HepG2 (cell line): ENCODE measurements around the gene SYNGR2. TPM values are rescaled to one million over a fixed set of nuclear protein-coding genes. Genes with fewer than 3 reads are reported as not detected.

ENCODE experiments used
- ATAC-seq: fragments of 200-7000 bp; cut with Tn5 transposase; 3 replicates; pipeline ENCODE4 v1.9.1; 2020; ENCODE audit warnings: mild to moderate bottlenecking, moderate library complexity
- BruUV-seq: library from RNA; stranded (reverse); fragments of 400-500 nt; replicated peaks from 2 replicates; lab custom pipeline; 2021; lab: Mats Ljungman, UMichigan
- CTCF ChIA-PET: fragments of 300-600 bp; formaldehyde crosslinking; extraction: SDS; loops from one replicate; lab custom pipeline; 2021; ENCODE audit warnings: low total read pairs, inconsistent platforms, low intra/inter-chr PET ratio; lab: Yijun Ruan, JAX
- POLR2A ChIA-PET: fragments of 350-600 bp; sonication (Branson Sonifier 250); formaldehyde crosslinking; loops from one replicate; lab custom pipeline; 2020; ENCODE audit warnings: antibody characterized with exemption, inconsistent platforms; lab: Yijun Ruan, JAX
- DNase-seq: peaks from one replicate; pipeline ENCODE4 v3.0.0-alpha.2; 2015; ENCODE audit warnings: low spot score
- FAIRE-seq: peaks from 3 replicates; lab custom pipeline; 2011; peaks lifted over from hg19 to GRCh38; lab: Jason Lieb, UNC
- H2AFZ ChIP-seq: one replicate; pipeline ENCODE4 v1.6.1; 2011; ENCODE audit warnings: low read length, inconsistent platforms
- H3K27ac ChIP-seq: fragments of 300-600 bp; 3 replicates; pipeline ENCODE4 v1.8.0; 2011; ENCODE audit warnings: mixed run types, mild to moderate bottlenecking, mixed read lengths, low read length, inconsistent platforms; ENCODE audit not compliant: insufficient read depth; ENCODE audit errors: extremely low read length
- H3K27me3 ChIP-seq, 2 experiments: fragments of 200-600 bp in 1 of 2; 2 replicates in 1 of 2; 3 replicates in 1 of 2; pipeline versions ENCODE4 v1.6.0 to v1.8.0; 2011; ENCODE audit warnings: low read length in 2 of 2, mild to moderate bottlenecking in 2 of 2, moderate library complexity in 2 of 2, inconsistent platforms in 1 of 2; ENCODE audit not compliant: insufficient read depth in 2 of 2, control insufficient read depth in 1 of 2
- H3K36me3 ChIP-seq, 2 experiments: fragments of 200-600 bp in 1 of 2; replicated peaks in 1 of 2; 2 replicates in 1 of 2; 3 replicates in 1 of 2; pipeline versions ENCODE4 v1.5.1 to v1.8.0; 2011; ENCODE audit warnings: low read length in 2 of 2, inconsistent platforms in 1 of 2; ENCODE audit not compliant: insufficient read depth in 2 of 2, control insufficient read depth in 1 of 2
- H3K4me1 ChIP-seq: 2 replicates; pipeline ENCODE4 v1.5.1; 2012; ENCODE audit warnings: low read length, inconsistent platforms; ENCODE audit not compliant: insufficient read depth
- H3K4me2 ChIP-seq: 2 replicates; pipeline ENCODE4 v1.6.0; 2011; ENCODE audit warnings: low read depth, low read length, inconsistent platforms
- H3K4me3 ChIP-seq, 3 experiments: fragments of 200-600 bp in 1 of 3; sonication (generic), shearing (Covaris generic) in 1 of 3; replicated peaks in 1 of 3; 2 replicates each; pipeline ENCODE4 v1.5.1; 2011 to 2016; ENCODE audit warnings: low read length in 3 of 3, inconsistent platforms in 2 of 3, low read depth in 2 of 3, mild to moderate bottlenecking in 2 of 3, control low read depth in 1 of 3, mixed read lengths in 1 of 3; ENCODE audit not compliant: insufficient read depth in 1 of 3
- H3K79me2 ChIP-seq: one replicate; pipeline ENCODE4 v1.6.1; 2011; ENCODE audit warnings: low read length, inconsistent platforms; ENCODE audit not compliant: insufficient read depth
- H3K9ac ChIP-seq: 2 replicates; pipeline ENCODE4 v1.6.0; 2011; ENCODE audit warnings: mild to moderate bottlenecking, low read depth, low read length, inconsistent platforms; ENCODE audit not compliant: insufficient read depth
- H3K9me3 ChIP-seq: 2 replicates; pipeline ENCODE4 v1.5.1; 2012; ENCODE audit warnings: mild to moderate bottlenecking, low read length
- H4K20me1 ChIP-seq: 2 replicates; pipeline ENCODE4 v1.6.0; 2011; ENCODE audit warnings: inconsistent platforms, mild to moderate bottlenecking, low read length, moderate library complexity; ENCODE audit not compliant: insufficient read depth
- ATF7 ChIP-seq, 2 experiments: fragments of 450-650 bp in 1 of 2; sonication (generic) in 1 of 2; formaldehyde crosslinking in 1 of 2; IDR thresholded peaks; 2 replicates each; pipeline versions ENCODE4 v1.4.0 to v1.6.1; 2016 to 2020; ENCODE audit warnings: antibody characterized with exemption in 1 of 2, mild to moderate bottlenecking in 1 of 2, missing genetic modification reagents in 1 of 2
- HNRNPL ChIP-seq: fragments of 200-400 bp; formaldehyde crosslinking; IDR thresholded peaks from 2 replicates; pipeline ENCODE4 v1.6.1; 2017; ENCODE audit warnings: mild to moderate bottlenecking, low read depth, low read length
- KAT7 ChIP-seq: IDR thresholded peaks from 2 replicates; pipeline ENCODE4 v1.6.1; 2018; ENCODE audit warnings: borderline replicate concordance, missing compliant biosample characterization
- NRL ChIP-seq: sonication (generic); formaldehyde crosslinking; IDR thresholded peaks from 2 replicates; pipeline ENCODE4 v1.5.0; 2020; ENCODE audit warnings: missing genetic modification reagents, mild to moderate bottlenecking, moderate library complexity, borderline replicate concordance
- SOX6 ChIP-seq, 2 experiments: fragments of 450-650 bp in 1 of 2; sonication (generic) in 1 of 2; formaldehyde crosslinking in 1 of 2; IDR thresholded peaks; 2 replicates each; pipeline versions ENCODE4 v1.4.0 to v1.6.1; 2017 to 2020; ENCODE audit warnings: antibody characterized with exemption in 1 of 2, mild to moderate bottlenecking in 1 of 2, missing genetic modification reagents in 1 of 2
- TBX2 ChIP-seq: sonication (generic); formaldehyde crosslinking; IDR thresholded peaks from 2 replicates; pipeline ENCODE4 v1.5.0; 2020; ENCODE audit warnings: missing genetic modification reagents, mild to moderate bottlenecking, borderline replicate concordance
- TGIF2 ChIP-seq: IDR thresholded peaks from 2 replicates; pipeline ENCODE4 v1.6.1; 2016; ENCODE audit warnings: control low read depth, missing compliant biosample characterization
- ZNF605 ChIP-seq: sonication (generic); formaldehyde crosslinking; IDR thresholded peaks from 2 replicates; pipeline ENCODE4 v1.8.0; 2022; ENCODE audit warnings: mild to moderate bottlenecking, missing genetic modification reagents
- ZNF629 ChIP-seq: sonication (generic); formaldehyde crosslinking; conservative IDR thresholded peaks from 2 replicates; pipeline ENCODE4 v1.5.0; 2020; ENCODE audit warnings: missing genetic modification reagents
- ZNF746 ChIP-seq: sonication (generic); formaldehyde crosslinking; IDR thresholded peaks from 2 replicates; pipeline ENCODE4 v1.8.0; 2022; ENCODE audit warnings: mild to moderate bottlenecking, missing genetic modification reagents
- ZNF788 ChIP-seq: sonication (generic); formaldehyde crosslinking; IDR thresholded peaks from 2 replicates; pipeline ENCODE4 v1.5.0; 2020; ENCODE audit warnings: mild to moderate bottlenecking, missing genetic modification reagents, borderline replicate concordance
- WGBS: methylation state at CpG from one replicate; pipeline ENCODE4 v1.1.6; 2017; ENCODE audit warnings: low lambda C conversion rate; 5-methylcytosine and 5-hydroxymethylcytosine counted together
- in situ Hi-C: cut with HindIII; loops from 2 replicates; pipeline ENCODE4 v1.10.0; 2017; ENCODE audit warnings: low pct_unique_long_range_greater_than_20kb; ENCODE audit not compliant: extremely low pct_ligation_motif_present
- intact Hi-C: fragments of 100-400 bp; cut with micrococcal nuclease; formaldehyde crosslinking; loops from one replicate; pipeline ENCODE4 v1.10.0; 2022; ENCODE audit not compliant: unreplicated experiment
- polyA plus RNA-seq, 8 experiments: library from polyadenylated mRNA; depleted of rRNA in 3 of 8; stranded (reverse) in 7 of 8; unstranded in 1 of 8; fragments of >200 nt; fragmentation: Illumina TruSeq in 4 of 8; extraction: Trizol in 4 of 8; gene quantifications; 2 replicates each; pipeline versions ENCODE4 v1.2.1 to v1.2.3, GENCODE V29; 2011 to 2016; ENCODE audit warnings: low read depth in 4 of 8, missing spikeins in 1 of 8, mixed read lengths in 1 of 8; ENCODE audit not compliant: insufficient read depth in 1 of 8
- total RNA-seq, 5 experiments: library from RNA; depleted of rRNA; stranded (reverse); fragments of >200 nt; fragmentation: Illumina TruSeq; extraction: Trizol; gene quantifications; 2 replicates each; pipeline ENCODE4 v1.2.3, GENCODE V29; 2016; ENCODE audit warnings: low read depth in 1 of 5
- TF ChIP-seq, protein P1 (sequence below): sonication (generic); formaldehyde crosslinking; IDR thresholded peaks from 2 replicates; pipeline ENCODE4 v1.8.0; 2022; ENCODE audit warnings: mild to moderate bottlenecking, missing genetic modification reagents
- TF ChIP-seq, protein P2 (sequence below): sonication (generic); formaldehyde crosslinking; IDR thresholded peaks from 2 replicates; pipeline ENCODE4; 2020; ENCODE audit warnings: missing genetic modification reagents, mild to moderate bottlenecking, borderline replicate concordance
- TF ChIP-seq, protein P3 (sequence below): IDR thresholded peaks from 2 replicates; pipeline ENCODE4 v1.6.1; 2016; ENCODE audit warnings: mild to moderate bottlenecking

Gene SYNGR2
- total and polyA plus RNA-seq, 2 of the 13 experiments (the other 11 are each of a cell fraction or from before 2014, with no cell fraction given), result 46.7 to 170 TPM

DNA sequence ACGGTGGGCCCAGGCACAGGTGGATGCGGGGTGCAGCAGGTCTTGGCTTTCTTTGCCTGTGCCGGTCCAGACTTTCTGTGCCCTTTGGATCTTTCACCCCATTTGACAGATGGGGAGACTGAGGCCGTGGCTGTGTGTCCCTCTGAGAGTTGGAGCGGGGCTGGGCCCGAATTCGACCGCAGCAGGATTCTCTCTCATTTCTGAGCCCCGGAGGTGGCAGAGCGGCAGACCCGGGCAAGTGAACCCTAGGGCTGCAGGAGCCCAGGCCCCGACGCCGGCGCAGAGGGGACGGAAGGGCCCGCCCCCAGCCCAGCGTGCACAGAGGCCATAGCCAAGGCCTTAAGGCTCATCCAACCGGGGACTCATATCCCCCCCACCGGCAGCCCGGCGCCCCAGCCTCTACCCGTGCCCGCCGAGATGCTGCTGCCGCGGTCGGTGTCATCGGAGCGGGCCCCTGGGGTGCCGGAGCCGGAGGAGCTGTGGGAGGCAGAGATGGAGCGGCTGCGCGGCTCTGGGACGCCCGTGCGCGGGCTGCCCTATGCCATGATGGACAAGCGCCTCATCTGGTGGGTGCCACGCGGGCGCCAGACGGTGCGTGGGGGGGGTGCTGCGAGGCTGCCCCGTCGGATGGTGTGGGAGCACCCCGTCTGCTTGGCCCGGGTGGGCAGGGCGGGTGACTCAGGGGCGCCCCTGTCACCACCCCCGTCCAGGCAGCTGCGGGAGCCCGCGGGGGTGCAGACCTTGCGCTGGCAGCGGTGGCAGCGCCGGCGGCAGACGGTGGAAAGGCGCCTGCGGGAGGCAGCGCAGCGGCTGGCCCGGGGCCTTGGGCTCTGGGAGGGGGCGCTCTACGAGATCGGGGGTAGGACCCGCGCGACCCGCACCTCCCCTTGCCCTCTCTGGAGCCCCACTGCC, 37.0 kb upstream of the SYNGR2 start (continued):
- TF ChIP-seq ATF7 (IDR thresholded peaks at IDR 0.05) (no peak), ATF7 (CRISPR knock-in tag; IDR thresholded peaks at IDR 0.05) (0 out of 2 replicates have a peak, but pooled peaks have one; percentile 3), KAT7 (CRISPR knock-in tag) (0 out of 2 replicates have a peak, but pooled peaks have one; percentile 37), TGIF2 (CRISPR knock-in tag) (no peak), ZNF788 (no peak), ZNF629 (CRISPR knock-in tag) (peak; percentile 94), HNRNPL (0 out of 2 replicates have a peak, but pooled peaks have one; percentile 45)
- TF ChIP-seq, protein P1, sequence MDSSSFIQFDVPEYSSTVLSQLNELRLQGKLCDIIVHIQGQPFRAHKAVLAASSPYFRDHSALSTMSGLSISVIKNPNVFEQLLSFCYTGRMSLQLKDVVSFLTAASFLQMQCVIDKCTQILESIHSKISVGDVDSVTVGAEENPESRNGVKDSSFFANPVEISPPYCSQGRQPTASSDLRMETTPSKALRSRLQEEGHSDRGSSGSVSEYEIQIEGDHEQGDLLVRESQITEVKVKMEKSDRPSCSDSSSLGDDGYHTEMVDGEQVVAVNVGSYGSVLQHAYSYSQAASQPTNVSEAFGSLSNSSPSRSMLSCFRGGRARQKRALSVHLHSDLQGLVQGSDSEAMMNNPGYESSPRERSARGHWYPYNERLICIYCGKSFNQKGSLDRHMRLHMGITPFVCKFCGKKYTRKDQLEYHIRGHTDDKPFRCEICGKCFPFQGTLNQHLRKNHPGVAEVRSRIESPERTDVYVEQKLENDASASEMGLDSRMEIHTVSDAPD (CRISPR knock-in tag), result no peak
- TF ChIP-seq, all 625 proteins: peak for 7

DNA sequence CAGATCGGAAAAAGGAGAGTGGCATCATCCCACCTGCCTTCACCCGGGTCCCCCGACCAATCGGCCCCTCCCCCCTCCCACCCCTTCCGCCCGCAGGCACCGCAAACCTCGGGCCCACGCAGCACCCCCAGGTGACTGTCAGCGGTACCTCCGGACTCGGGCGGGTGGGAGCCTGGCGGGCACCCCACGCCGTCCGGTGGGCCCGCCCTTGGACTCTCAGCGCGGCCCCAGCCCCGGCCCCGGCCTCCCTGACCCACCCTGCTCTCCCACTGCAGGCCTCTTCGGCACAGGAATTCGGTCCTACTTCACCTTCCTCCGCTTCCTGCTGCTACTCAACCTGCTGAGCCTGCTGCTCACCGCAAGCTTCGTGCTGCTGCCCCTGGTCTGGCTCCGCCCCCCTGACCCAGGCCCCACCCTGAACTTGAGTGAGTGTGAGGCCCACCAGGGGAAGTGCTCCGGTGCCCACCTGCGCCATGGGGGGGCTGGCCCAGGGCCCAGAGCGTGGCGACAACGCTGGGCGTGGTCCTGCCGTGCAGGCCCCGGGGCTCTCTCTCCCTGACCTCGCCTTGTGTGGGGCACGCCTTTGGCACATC, 36.2 kb upstream of the SYNGR2 start:
- DNase-seq, result no peak
- H3K4me1 ChIP-seq, result peaks cover 77% of the 10 kb centered on the region
- TF ChIP-seq NRL (peak; percentile 34; the same call in 1 of the 2 replicates), ZNF605 (CRISPR knock-in tag) (peak; percentile 57; the same call in 1 of the 2 replicates), TBX2 (CRISPR knock-in tag) (peak; percentile 10; the same call in 1 of the 2 replicates), ZNF746 (no peak), SOX6 (IDR thresholded peaks at IDR 0.05) (no peak), SOX6 (CRISPR knock-in tag; IDR thresholded peaks at IDR 0.05) (no peak)
- TF ChIP-seq, protein P2, sequence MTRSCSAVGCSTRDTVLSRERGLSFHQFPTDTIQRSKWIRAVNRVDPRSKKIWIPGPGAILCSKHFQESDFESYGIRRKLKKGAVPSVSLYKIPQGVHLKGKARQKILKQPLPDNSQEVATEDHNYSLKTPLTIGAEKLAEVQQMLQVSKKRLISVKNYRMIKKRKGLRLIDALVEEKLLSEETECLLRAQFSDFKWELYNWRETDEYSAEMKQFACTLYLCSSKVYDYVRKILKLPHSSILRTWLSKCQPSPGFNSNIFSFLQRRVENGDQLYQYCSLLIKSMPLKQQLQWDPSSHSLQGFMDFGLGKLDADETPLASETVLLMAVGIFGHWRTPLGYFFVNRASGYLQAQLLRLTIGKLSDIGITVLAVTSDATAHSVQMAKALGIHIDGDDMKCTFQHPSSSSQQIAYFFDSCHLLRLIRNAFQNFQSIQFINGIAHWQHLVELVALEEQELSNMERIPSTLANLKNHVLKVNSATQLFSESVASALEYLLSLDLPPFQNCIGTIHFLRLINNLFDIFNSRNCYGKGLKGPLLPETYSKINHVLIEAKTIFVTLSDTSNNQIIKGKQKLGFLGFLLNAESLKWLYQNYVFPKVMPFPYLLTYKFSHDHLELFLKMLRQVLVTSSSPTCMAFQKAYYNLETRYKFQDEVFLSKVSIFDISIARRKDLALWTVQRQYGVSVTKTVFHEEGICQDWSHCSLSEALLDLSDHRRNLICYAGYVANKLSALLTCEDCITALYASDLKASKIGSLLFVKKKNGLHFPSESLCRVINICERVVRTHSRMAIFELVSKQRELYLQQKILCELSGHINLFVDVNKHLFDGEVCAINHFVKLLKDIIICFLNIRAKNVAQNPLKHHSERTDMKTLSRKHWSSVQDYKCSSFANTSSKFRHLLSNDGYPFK (CRISPR knock-in tag), result 0 out of 2 replicates have a peak, but pooled peaks have one; percentile 48
- TF ChIP-seq, protein P3, sequence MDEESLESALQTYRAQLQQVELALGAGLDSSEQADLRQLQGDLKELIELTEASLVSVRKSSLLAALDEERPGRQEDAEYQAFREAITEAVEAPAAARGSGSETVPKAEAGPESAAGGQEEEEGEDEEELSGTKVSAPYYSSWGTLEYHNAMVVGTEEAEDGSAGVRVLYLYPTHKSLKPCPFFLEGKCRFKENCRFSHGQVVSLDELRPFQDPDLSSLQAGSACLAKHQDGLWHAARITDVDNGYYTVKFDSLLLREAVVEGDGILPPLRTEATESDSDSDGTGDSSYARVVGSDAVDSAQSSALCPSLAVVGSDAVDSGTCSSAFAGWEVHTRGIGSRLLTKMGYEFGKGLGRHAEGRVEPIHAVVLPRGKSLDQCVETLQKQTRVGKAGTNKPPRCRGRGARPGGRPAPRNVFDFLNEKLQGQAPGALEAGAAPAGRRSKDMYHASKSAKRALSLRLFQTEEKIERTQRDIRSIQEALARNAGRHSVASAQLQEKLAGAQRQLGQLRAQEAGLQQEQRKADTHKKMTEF, result peak; percentile 21; the same call in 1 of the 2 replicates

More for the DNA sequence above, 36.2 kb upstream of the SYNGR2 start:
- FAIRE-seq, result no peak
- Histone ChIP-seq H3K9me3 (no peaks in the 10 kb centered on the region), H4K20me1 (no peaks in the 10 kb centered on the region), H3K27ac (no peak overlapping the region), H3K27me3 (no peaks in the 10 kb centered on the region), H3K9ac (no peak overlapping the region), H2AFZ (no peak overlapping the region), H3K36me3 (no peaks in the 10 kb centered on the region), H3K79me2 (peaks cover 6% of the 10 kb centered on the region), H3K4me3 (peak overlapping the region; percentile 13 to 51 (median 44); a peak in 4 of 6 replicates), H3K4me2 (peak overlapping the region; percentile 60)
- no peak for ATAC-seq
- 21% methylated on average over 17 of the region's 38 CpGs for WGBS
- ChIA-PET CTCF (no interaction called here), POLR2A (no interaction called here)
- intact Hi-C loops, result no loop called here
- in situ Hi-C loops, result no loop called here
- no TSS peak for BruUV-seq
